Activated T-cell treated with anti-CD3 and anti-CD28 coated beads, Interleukin-2, amount 50 U/mL, for 4 hours (primary cell): ENCODE results near the gene HDAC10. TPM values are rescaled to one million over a fixed set of nuclear protein-coding genes. Genes with fewer than 3 reads are reported as not detected.

Source experiments
- ATAC-seq, 2 donors: fragments of 200-7000 bp; cut with Tn5 transposase; one replicate each; pipeline ENCODE4 v1.10.0; 2021
- DNase-seq: peaks from one replicate; pipeline ENCODE4 v3.0.0-alpha.2; 2020
- H3K27me3 Mint-ChIP-seq: one replicate; pipeline ENCODE4 v1.8.0; 2021; ENCODE audit warnings: low read depth, mixed read lengths
- H3K36me3 Mint-ChIP-seq: one replicate; pipeline ENCODE4 v1.8.0; 2022; ENCODE audit warnings: mixed read lengths; ENCODE audit not compliant: insufficient read depth
- H3K4me1 Mint-ChIP-seq: one replicate; pipeline ENCODE4 v1.8.0; 2021; ENCODE audit warnings: low read depth, mixed read lengths
- H3K4me3 Mint-ChIP-seq: one replicate; pipeline ENCODE4 v1.8.0; 2021; ENCODE audit warnings: mild to moderate bottlenecking, moderate library complexity, mixed read lengths
- H3K9me3 Mint-ChIP-seq: one replicate; pipeline ENCODE4 v1.8.0; 2021; ENCODE audit warnings: mixed read lengths
- total RNA-seq, 3 donors: library from RNA; stranded (reverse); gene quantifications; one replicate each; pipeline ENCODE4 v1.2.1, GENCODE V29; 2021

HDAC10 gene
- total RNA-seq, 3 donors from 2014 or later: 45.1 to 50.6 (median 48.2) TPM

GRCh38 chr22:50196256-50196655 lies 54.8 kb downstream of the HDAC10 start:
- no peaks in the 10 kb centered on the region for H3K27me3 Mint-ChIP-seq
- no peak overlapping the region for H3K4me3 Mint-ChIP-seq
- no peaks in the 10 kb centered on the region for H3K9me3 Mint-ChIP-seq
- H3K36me3 Mint-ChIP-seq: peaks cover 3% of the 10 kb centered on the region
- no peak for ATAC-seq
- H3K4me1 Mint-ChIP-seq: peaks cover 22% of the 10 kb centered on the region
- no peak for DNase-seq

Other genes starting within 250 kb of the HDAC10 start
- gene IL17REL, start 238.5 kb downstream of the HDAC10 start, total RNA-seq: under 1 TPM; 0.08 to 0.24 (median 0.13) TPM
- gene TTLL8, start 193.0 kb downstream of the HDAC10 start, total RNA-seq: not detected
- under 1 TPM; 0.13 to 0.87 (median 0.38) TPM for gene MLC1, start 165.8 kb downstream of the HDAC10 start, total RNA-seq
- not detected for gene MOV10L1, start 161.3 kb downstream of the HDAC10 start, total RNA-seq
- gene PANX2, start 80.5 kb downstream of the HDAC10 start, total RNA-seq: 1 to 10 TPM; 1.1 to 2.9 (median 1.4) TPM
- gene TRABD, start 65.4 kb downstream of the HDAC10 start, total RNA-seq: 10 to 100 TPM; 91.3 to 95.0 (median 93.4) TPM
- 10 to 100 TPM; 24.4 to 27.9 (median 26.9) TPM for gene SELENOO, start 50.3 kb downstream of the HDAC10 start, total RNA-seq
- 10 to 100 TPM; 44.5 to 50.6 (median 48.3) TPM for gene TUBGCP6, start 6.2 kb downstream of the HDAC10 start, total RNA-seq
- 1 to 10 TPM; 3.3 to 4.3 (median 3.9) TPM for gene MAPK12, start 10.4 kb upstream of the HDAC10 start, total RNA-seq
- 10 to 100 TPM in 1 of 3 donors, 1 to 10 TPM in 2; 9.4 to 10.1 (median 9.8) TPM for gene MAPK11, start 19.1 kb upstream of the HDAC10 start, total RNA-seq
- gene PLXNB2, start 56.4 kb upstream of the HDAC10 start, total RNA-seq: 1 to 10 TPM; 4.0 to 4.8 (median 4.7) TPM
- 1 to 10 TPM; 1.0 to 1.6 (median 1.3) TPM for gene DENND6B, start 75.7 kb upstream of the HDAC10 start, total RNA-seq
- gene PPP6R2, start 92.1 kb upstream of the HDAC10 start, total RNA-seq: 10 to 100 TPM; 41.4 to 52.6 (median 43.3) TPM
- 100 to 1,000 TPM; 128 to 130 (median 129) TPM for gene SBF1, start 223.8 kb upstream of the HDAC10 start, total RNA-seq
- 1 to 10 TPM; 4.8 to 9.4 (median 8.2) TPM for gene ADM2, start 230.3 kb upstream of the HDAC10 start, total RNA-seq
- under 1 TPM in 1 of 3 donors, not detected in 2; 0.30 TPM for gene MIOX, start 235.6 kb upstream of the HDAC10 start, total RNA-seq